Keratinocyte (primary cell): ENCODE results near the gene USP37. TPM values are rescaled to one million over a fixed set of nuclear protein-coding genes. Genes with fewer than 3 reads are reported as not detected.

Experiments
- DNase-seq: peaks from one replicate; pipeline ENCODE4 v3.0.0-alpha.2; 2011; ENCODE audit warnings: low read depth, missing footprints, low spot score
- FAIRE-seq: peaks from 2 replicates; lab custom pipeline; 2011; peaks lifted over from hg19 to GRCh38; lab: Jason Lieb, UNC
- H2AFZ ChIP-seq: 2 replicates; pipeline ENCODE4 v1.6.0; 2012; ENCODE audit warnings: low read length, control low read depth, inconsistent platforms; ENCODE audit not compliant: control insufficient read depth
- H3K27ac ChIP-seq: 2 replicates; pipeline ENCODE4 v1.5.1; 2011; ENCODE audit warnings: low read length; ENCODE audit not compliant: control insufficient read depth, insufficient read depth
- H3K27me3 ChIP-seq: 3 replicates; pipeline ENCODE4 v1.6.0; 2011; ENCODE audit warnings: low read length; ENCODE audit not compliant: control insufficient read depth, insufficient read depth; ENCODE audit errors: extremely low read depth
- H3K36me3 ChIP-seq, 2 experiments: 2 replicates in 1 of 2; 3 replicates in 1 of 2; pipeline ENCODE4 v1.5.1; 2011; ENCODE audit warnings: low read length in 2 of 2, mild to moderate bottlenecking in 1 of 2; ENCODE audit not compliant: control insufficient read depth in 2 of 2, insufficient read depth in 2 of 2; ENCODE audit errors: extremely low read depth in 1 of 2
- H3K4me1 ChIP-seq: 3 replicates; pipeline ENCODE4 v1.5.1; 2011; ENCODE audit warnings: low read length; ENCODE audit not compliant: control insufficient read depth, insufficient read depth; ENCODE audit errors: extremely low read depth
- H3K4me2 ChIP-seq: 3 replicates; pipeline ENCODE4 v1.6.0; 2011; ENCODE audit warnings: low read depth, low read length; ENCODE audit not compliant: control insufficient read depth, insufficient read depth; ENCODE audit errors: extremely low read depth
- H3K4me3 ChIP-seq, 3 experiments: fragments of 200-600 bp in 1 of 3; sonication (generic) in 1 of 3; 2 replicates in 2 of 3; 3 replicates in 1 of 3; pipeline ENCODE4 v1.5.1; 2011 to 2016; ENCODE audit warnings: low read length in 3 of 3, mild to moderate bottlenecking in 3 of 3, control low read depth in 2 of 3, inconsistent platforms in 1 of 3, low read depth in 1 of 3, mixed read lengths in 1 of 3, mixed run types in 1 of 3, moderate library complexity in 1 of 3; ENCODE audit not compliant: control insufficient read depth in 2 of 3, insufficient read depth in 2 of 3; ENCODE audit errors: extremely low read depth in 1 of 3
- H3K79me2 ChIP-seq: 2 replicates; pipeline ENCODE4 v1.6.0; 2012; ENCODE audit warnings: low read length; ENCODE audit not compliant: control insufficient read depth, insufficient read depth
- H3K9ac ChIP-seq: 3 replicates; pipeline ENCODE4 v1.6.0; 2011; ENCODE audit warnings: low read length; ENCODE audit not compliant: control insufficient read depth, insufficient read depth; ENCODE audit errors: extremely low read depth
- H3K9me1 ChIP-seq: 3 replicates; pipeline ENCODE4 v1.6.0; 2011; ENCODE audit warnings: low read length; ENCODE audit not compliant: control insufficient read depth, insufficient read depth; ENCODE audit errors: extremely low read depth
- H3K9me3 ChIP-seq: 2 replicates; pipeline ENCODE4 v1.5.1; 2012; ENCODE audit warnings: low read depth, low read length; ENCODE audit not compliant: control insufficient read depth
- H4K20me1 ChIP-seq: 3 replicates; pipeline ENCODE4 v1.6.0; 2011; ENCODE audit warnings: low read length; ENCODE audit not compliant: control insufficient read depth, insufficient read depth; ENCODE audit errors: extremely low read depth
- EZH2 ChIP-seq: IDR thresholded peaks from one replicate; pipeline ENCODE4 v1.6.1; 2012; ENCODE audit warnings: inconsistent platforms, mild to moderate bottlenecking, low read length, moderate library complexity
- dilution Hi-C: fragments of 300-500 bp; cut with MboI; formaldehyde crosslinking; loops from one replicate; pipeline ENCODE4 v1.7.0; 2020; ENCODE audit warnings: low sequenced_read_pairs; ENCODE audit not compliant: extremely low pct_ligation_motif_present
- polyA plus RNA-seq, 5 experiments: library from polyadenylated mRNA; depleted of rRNA in 3 of 5; stranded (reverse) in 3 of 5; stranded (forward) in 1 of 5; unstranded in 1 of 5; fragments of >200 nt; gene quantifications; 1 replicate in 1 of 5; 2 replicates in 3 of 5; 3 replicates in 1 of 5; pipeline versions ENCODE4 v1.2.1 to v1.2.3, GENCODE V29; 2011 to 2012; ENCODE audit warnings: missing spikeins in 2 of 5, low read depth in 1 of 5, low replicate concordance in 1 of 5
- TF ChIP-seq, protein P1 (sequence below), 3 experiments: IDR thresholded peaks in 1 of 3; conservative IDR thresholded peaks in 1 of 3; optimal IDR thresholded peaks in 1 of 3; 2 replicates in 2 of 3; 3 replicates in 1 of 3; pipeline versions ENCODE3 to v1.5.1; 2011; ENCODE audit warnings: low read length in 3 of 3, mild to moderate bottlenecking in 3 of 3, moderate library complexity in 2 of 3, control low read depth in 1 of 3, inconsistent platforms in 1 of 3; ENCODE audit not compliant: insufficient read depth in 2 of 3; ENCODE audit errors: extremely low read depth in 1 of 3

The USP37 gene
- polyA plus RNA-seq, 1 donor (not counting 4 experiments of a cell fraction or from before 2014, with no cell fraction given), result 4.2 TPM

DNA sequence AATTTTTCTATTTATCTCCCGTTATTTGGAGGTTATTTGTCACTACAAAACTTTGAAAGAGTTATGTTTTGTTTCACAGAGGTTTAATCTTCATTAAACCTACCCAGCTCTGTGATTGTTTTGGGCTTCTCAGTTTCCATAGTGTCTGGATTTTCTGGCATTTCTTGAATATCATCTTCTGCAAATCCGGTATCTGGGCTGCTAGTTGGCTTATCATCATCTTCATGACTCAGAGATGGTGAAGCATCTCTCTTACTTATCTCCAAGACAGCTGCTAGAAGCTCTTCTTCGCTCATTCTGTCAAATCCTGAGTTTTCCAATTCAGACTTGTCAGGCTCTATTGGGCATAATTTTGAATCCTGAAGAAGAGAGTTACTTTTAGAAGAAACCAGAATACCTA is 93.6 kb downstream of the USP37 start:
- Histone ChIP-seq H4K20me1 (no peaks in the 10 kb centered on the region), H3K27ac (no peak overlapping the region), H3K4me1 (no peaks in the 10 kb centered on the region), H3K27me3 (no peaks in the 10 kb centered on the region), H3K9ac (no peak overlapping the region), H3K9me3 (no peaks in the 10 kb centered on the region), H3K4me2 (no peak overlapping the region), H3K9me1 (no peaks in the 10 kb centered on the region), H2AFZ (no peak overlapping the region), H3K4me3 (no peak overlapping the region), H3K36me3 (peaks cover 0 to 4% of the 10 kb centered on the region in 2 experiments), H3K79me2 (no peaks in the 10 kb centered on the region)
- dilution Hi-C loops, result no loop called here
- TF ChIP-seq, protein P1, sequence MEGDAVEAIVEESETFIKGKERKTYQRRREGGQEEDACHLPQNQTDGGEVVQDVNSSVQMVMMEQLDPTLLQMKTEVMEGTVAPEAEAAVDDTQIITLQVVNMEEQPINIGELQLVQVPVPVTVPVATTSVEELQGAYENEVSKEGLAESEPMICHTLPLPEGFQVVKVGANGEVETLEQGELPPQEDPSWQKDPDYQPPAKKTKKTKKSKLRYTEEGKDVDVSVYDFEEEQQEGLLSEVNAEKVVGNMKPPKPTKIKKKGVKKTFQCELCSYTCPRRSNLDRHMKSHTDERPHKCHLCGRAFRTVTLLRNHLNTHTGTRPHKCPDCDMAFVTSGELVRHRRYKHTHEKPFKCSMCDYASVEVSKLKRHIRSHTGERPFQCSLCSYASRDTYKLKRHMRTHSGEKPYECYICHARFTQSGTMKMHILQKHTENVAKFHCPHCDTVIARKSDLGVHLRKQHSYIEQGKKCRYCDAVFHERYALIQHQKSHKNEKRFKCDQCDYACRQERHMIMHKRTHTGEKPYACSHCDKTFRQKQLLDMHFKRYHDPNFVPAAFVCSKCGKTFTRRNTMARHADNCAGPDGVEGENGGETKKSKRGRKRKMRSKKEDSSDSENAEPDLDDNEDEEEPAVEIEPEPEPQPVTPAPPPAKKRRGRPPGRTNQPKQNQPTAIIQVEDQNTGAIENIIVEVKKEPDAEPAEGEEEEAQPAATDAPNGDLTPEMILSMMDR (optimal IDR thresholded peaks at IDR 0.05 in 1 of 3, IDR thresholded peaks at IDR 0.05 in 1 of 3, conservative IDR thresholded peaks at IDR 0.05 in 1 of 3; ENCODE audit: extremely low read depth in 1 of 3, insufficient read depth in 2 of 3, low read length in 3 of 3), result no peak
- no peak for TF ChIP-seq EZH2
- DNase-seq (no peak), FAIRE-seq (no peak)

DNA sequence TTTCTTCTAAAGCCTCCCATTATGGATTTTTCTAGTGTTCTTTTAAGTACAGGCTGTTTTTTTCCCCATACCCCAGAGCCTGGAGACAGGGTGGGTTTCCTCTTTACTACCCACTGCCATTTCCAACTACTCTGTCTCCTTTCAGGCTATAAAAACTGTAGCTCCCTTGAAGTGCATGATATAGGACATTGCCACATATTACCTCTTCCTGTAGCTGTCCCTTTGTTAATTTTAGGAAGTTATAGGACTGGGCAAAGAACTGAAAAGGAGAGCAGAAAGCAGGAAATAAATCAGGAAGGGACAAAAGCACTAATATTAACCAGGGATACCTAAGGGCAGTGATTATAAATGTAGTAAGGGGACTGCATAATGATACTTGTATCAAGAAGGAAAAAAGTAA is 95.2 kb downstream of the USP37 start:
- H3K27me3 ChIP-seq, result no peaks in the 10 kb centered on the region
- no peak overlapping the region for H3K4me2 ChIP-seq
- H3K36me3 ChIP-seq, result peaks cover 0 to under 1% of the 10 kb centered on the region in 2 experiments
- no peak overlapping the region for H3K4me3 ChIP-seq
- no peaks in the 10 kb centered on the region for H3K4me1 ChIP-seq
- H3K27ac ChIP-seq, result no peak overlapping the region
- H3K9me1 ChIP-seq, result no peaks in the 10 kb centered on the region
- H3K9ac ChIP-seq, result no peak overlapping the region
- TF ChIP-seq, protein P1 (optimal IDR thresholded peaks at IDR 0.05 in 1 of 3, IDR thresholded peaks at IDR 0.05 in 1 of 3, conservative IDR thresholded peaks at IDR 0.05 in 1 of 3; ENCODE audit: extremely low read depth in 1 of 3, insufficient read depth in 2 of 3, low read length in 3 of 3), result no peak
- no peak for TF ChIP-seq EZH2
- H3K9me3 ChIP-seq, result no peaks in the 10 kb centered on the region
- no peak for FAIRE-seq
- H2AFZ ChIP-seq, result no peak overlapping the region
- no peaks in the 10 kb centered on the region for H4K20me1 ChIP-seq
- no peaks in the 10 kb centered on the region for H3K79me2 ChIP-seq
- dilution Hi-C loops, result no loop called here
- no peak for DNase-seq
